GM12874 (cell line): ENCODE measurements around the gene MAG.

Source experiments
- TF ChIP-seq, protein P1 (sequence below): IDR thresholded peaks from 2 replicates; pipeline ENCODE4 v1.5.1; 2011; ENCODE audit warnings: low read depth, mild to moderate bottlenecking, control low read depth, low read length, moderate library complexity; ENCODE audit not compliant: insufficient read depth

MAG gene

DNA sequence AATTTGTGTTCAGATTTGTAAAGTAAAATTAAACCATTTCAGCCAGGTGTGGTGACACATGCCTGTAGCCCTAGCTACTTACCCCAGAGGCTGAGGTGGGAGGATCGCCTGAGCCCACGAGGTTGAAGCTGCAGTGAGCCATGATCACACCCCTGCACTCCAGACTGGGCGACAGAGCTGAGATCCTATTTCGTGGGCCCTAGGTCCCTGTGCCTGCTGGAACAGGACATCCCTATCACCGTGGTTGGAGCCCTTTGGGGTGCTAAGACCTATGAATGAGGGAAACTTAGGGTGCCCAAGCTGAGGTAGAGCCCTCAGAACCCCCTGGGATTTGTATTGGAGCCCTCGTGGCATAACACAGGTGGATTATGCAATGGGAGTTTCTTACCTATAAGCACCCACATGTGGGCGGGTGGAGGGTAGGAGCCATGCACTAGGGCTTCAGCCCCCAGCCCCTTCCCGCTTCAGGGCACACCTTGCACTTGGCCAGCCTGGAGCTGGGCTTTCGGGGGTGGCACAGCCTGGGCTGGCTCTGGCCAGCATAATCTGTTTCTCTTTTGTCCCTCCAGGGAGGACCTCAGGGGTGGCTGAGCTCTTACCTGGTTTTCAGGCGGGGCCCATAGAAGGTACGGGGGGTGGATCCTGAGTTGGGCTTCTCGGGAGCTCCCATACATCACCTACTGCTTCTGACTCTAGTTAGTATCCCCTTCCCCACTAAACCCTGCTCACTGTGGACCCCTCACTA lies 30.4 kb upstream of the MAG start:
- TF ChIP-seq, protein P1, sequence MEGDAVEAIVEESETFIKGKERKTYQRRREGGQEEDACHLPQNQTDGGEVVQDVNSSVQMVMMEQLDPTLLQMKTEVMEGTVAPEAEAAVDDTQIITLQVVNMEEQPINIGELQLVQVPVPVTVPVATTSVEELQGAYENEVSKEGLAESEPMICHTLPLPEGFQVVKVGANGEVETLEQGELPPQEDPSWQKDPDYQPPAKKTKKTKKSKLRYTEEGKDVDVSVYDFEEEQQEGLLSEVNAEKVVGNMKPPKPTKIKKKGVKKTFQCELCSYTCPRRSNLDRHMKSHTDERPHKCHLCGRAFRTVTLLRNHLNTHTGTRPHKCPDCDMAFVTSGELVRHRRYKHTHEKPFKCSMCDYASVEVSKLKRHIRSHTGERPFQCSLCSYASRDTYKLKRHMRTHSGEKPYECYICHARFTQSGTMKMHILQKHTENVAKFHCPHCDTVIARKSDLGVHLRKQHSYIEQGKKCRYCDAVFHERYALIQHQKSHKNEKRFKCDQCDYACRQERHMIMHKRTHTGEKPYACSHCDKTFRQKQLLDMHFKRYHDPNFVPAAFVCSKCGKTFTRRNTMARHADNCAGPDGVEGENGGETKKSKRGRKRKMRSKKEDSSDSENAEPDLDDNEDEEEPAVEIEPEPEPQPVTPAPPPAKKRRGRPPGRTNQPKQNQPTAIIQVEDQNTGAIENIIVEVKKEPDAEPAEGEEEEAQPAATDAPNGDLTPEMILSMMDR = no peak

DNA sequence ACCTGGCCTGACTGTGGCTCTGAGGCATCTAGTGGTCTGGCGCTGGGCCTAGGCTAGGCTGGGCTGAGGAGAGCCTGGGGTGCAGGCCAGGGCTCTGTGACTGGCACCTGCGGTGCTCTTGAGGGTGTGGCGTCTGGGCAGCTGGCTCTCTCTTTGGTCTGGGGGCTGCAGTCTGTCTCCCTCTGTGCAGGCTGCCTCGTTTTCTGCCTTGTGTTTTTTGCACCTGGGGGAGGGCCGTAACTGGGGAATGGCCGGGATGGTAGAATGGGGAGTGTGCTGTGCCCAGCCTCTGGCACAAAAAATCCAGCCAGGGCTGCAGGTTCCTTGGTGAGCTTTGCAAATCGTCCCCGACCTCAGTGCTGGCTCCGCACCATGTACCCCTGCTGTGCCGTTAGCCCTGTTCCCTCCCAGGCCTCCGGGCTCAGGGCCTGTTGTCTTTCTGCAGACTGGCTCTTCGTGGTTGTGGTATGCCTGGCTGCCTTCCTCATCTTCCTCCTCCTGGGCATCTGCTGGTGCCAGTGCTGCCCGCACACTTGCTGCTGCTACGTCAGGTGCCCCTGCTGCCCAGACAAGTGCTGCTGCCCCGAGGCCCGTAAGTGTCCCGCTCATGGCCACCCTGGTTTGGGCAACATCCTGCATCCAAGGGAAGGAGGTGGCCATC lies 29.7 kb upstream of the MAG start:
- TF ChIP-seq, protein P1 = no peak

DNA sequence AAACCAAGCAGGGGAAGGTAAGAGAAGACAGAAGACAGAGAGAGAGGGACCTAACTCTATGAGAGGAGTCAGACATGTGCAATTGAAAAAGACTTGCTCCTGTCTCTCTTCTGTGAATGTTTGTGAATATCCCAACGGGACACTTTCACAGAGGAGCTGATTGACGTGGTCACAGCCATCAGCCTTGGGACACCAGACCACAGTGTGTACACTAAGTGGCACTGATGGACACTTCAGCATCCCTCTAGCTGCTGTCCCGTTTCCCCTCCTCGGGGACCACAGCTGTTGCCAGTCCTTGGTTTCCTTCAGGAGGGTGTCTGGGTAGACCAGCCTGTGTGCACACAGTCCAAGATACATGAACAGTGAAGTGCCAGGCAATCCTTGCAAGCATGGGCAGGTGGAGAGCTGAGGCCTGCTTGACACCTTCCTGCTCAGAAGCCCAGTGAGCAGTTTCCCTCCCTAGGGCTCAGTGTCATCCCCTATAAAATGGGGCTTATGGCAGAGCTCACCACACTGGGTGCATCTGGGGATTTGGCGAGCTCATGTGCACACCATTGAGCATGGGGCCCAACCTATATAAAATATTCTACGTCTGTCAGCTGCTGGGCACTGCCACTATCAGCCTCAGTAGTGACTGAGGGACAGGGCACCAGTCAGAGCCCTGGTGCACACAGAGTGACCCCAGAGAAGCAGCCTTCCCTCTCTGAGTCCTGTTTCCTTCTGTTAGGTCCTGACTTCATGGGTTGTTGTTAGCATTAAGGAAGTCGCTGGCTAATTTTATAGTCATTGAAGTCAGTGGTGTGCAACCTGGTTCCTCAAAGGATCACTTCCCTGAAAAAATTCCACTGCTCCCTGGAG lies 27.5 kb upstream of the MAG start:
- TF ChIP-seq, protein P1 = no peak

DNA sequence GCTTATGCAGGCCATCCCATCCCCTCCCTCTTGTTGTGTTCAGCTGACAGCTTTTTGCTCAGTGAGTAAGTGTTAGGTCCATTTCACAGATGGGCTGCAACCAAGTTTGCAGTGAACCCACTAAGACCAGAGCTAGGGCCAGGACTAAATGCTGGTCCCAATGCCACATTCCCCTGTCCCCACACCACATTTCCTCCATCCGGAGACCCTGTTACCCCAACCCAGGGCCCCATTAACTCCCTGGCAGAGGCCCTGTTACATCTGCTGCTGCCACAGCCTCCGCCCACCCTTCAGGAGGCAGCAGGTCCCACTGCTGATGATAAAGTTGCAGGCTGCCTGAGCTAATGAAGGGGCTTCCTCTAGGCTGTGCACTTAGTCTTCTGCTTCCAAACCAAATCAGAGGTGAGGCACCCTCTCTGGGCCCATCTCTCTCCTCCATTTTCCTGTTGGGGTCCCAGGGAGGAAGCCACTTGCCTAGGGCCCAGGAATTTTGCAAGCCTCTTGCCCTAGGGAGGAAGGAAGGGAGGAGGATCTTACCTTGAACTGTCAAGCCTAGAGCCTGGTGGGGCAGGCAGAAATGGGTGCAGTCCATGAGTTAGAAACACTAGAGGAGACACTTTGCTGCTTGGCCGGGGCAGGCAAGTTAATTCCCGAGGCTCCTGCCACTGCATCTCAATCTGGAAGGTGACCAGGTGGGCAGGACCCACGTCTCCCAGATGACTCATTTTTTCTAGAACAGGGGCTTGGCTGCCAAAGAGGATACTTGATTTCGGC lies 26.6 kb upstream of the MAG start:
- TF ChIP-seq, protein P1 = no peak

DNA sequence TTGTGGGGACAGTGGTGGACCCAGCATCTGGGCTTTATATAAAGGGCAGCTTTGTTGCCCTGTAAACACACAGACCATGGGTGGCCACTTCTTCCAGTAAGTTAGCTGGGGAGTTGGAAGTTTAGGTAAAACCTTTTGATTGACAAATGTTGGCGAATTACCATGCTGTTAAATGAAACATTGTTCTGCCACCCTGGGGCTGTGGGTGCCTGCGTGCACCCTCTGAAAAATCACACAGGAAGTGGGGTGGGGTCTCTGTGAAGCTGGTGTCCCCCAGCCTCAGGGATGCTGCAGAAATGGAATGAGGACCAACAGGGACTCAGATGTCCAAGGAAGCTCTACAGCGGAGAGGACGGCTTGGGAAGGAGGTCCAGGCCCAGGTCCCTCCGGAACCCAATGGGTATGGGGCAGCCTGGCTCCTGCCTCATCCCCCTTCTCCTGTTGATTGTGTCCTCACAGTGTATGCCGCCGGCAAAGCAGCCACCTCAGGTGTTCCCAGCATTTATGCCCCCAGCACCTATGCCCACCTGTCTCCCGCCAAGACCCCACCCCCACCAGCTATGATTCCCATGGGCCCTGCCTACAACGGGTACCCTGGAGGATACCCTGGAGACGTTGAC lies 26.0 kb upstream of the MAG start:
- TF ChIP-seq, protein P1 = no peak

DNA sequence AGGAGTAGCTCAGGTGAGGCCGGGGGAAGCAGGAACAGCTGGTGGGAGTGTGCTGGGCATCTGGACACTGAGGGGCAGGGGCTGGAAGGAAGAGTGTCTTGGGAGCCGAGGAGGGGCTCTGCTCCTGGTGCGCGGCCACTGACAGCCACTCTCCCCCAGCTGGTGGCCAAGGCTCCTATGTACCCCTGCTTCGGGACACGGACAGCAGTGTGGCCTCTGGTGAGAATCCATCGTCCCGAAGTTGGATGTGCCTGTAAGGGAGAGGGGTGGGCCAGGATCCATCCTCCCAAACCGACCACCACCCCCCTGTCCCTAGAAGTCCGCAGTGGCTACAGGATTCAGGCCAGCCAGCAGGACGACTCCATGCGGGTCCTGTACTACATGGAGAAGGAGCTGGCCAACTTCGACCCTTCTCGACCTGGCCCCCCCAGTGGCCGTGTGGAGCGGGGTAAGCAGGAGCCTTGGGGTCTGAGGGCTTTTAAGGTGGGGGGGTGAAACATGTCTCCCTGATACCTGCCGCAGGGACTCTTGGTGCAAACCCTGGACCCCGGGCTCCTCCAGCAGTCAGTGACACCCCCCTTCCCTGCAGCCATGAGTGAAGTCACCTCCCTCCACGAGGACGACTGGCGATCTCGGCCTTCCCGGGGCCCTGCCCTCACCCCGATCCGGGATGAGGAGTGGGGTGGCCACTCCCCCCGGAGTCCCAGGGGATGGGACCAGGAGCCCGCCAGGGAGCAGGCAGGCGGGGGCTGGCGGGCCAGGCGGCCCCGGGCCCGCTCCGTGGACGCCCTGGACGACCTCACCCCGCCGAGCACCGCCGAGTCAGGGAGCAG lies 25.2 kb upstream of the MAG start:
- TF ChIP-seq, protein P1 = no peak
